NCI-H748 (cell line): ENCODE results near the gene TIMM10.
"Not testable (repeated sequence)": the region's sequence is repeated elsewhere in the genome, so short reads cannot be mapped to it uniquely, and the experiment has no call there.

Source experiments
- DNase-seq: peaks from one replicate; lab custom pipeline; 2025; ENCODE audit not compliant: unreplicated experiment; lab: John Stamatoyannopoulos, UW

TIMM10 gene

DNA sequence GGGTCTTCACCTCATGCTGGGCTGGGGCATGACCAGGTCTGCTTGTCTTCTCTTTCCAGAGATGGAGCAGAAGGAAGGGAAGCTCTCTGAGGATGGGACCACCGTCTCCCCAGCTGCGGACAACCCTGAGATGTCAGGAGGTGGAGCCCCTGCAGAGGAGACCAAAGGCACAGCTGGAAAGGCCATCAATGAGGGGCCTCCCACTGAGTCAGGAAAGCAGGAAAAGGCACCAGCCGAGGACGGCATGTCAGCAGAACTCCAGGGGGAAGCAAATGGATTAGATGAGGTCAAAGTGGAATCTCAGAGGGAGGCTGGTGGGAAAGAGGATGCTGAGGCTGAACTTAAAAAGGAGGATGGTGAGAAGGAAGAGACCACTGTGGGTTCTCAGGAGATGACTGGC lies 12.0 kb upstream of the TIMM10 start:
- no peak for DNase-seq

DNA sequence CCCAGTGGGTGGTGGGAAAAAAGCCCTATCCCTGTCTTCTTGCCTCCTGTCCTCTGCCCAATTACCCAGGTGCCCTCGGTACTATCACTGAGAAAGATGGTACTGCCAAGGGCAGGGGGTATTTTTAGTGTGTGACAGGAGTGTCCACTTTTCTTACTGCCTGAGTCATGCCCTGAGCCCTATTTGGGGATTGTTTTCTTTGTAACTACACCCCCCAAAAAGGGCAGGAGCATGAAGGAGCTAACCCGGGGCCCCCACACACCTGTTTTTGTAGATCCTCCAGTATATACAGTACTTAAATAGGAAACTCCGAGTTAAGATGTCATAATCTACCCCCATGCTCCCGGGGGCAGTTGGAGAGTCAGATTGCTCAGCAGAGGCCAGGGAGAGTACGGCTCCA lies 10.6 kb upstream of the TIMM10 start:
- DNase-seq: no peak

DNA sequence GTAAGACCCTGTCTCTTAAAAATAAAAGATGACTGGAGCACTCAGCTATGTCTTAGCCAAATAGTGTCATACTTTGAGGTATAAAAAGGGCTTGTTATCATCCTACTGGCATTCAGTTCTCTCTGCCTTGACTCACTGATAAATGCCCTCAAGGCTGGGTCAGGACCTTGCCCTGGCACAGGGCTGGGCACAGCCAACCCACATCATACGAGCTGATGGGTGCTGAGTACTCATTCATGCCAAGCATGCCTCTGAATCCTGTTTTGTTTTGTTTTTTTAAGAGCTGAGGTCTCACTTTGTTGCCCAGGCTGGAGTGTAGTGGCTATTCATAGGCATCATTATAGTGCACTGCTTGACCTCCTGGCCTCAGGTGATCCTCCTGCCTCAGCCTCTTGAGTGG lies 8.8 kb upstream of the TIMM10 start:
- no peak for DNase-seq

DNA sequence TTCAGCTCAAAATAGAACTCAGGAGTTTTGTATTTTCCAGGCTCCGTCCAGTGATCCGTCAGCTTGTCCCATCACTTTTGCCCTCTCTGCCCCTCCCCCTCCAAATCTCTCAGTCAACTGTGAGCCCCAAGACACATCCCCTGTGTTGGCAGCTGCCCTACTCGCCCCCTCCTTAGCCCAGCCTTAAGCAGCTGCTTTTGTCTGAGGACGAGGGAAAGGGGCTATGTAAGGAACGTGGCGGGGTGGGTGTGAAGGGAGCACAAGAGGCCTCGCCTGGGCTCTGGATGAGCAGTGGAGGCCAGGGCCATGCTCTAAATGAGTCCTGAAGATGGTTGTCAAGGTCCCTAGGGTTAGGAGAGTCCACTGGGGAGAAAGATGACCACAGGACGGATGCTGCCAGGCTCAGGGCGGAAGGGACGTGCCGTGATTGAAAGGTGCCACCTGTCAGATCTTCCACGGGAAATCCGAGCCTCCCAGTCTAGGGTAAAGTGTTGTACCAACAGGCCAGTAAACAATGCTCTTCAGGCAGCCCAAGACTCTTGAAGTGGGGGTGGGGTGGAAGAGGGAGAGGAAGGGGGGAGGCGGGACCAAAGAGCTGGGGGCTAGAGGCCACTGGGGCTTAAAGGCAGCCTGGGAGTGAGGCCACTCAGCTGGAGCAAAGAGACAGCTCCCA lies 6.5 kb upstream of the TIMM10 start, which contains the start of gene SMTNL1:
TSS of gene SMTNL1 (plus strand) at position 649 of the 673 bp plus-strand sequence. CDS start 5,048 bp downstream, outside the sequence.
- DNase-seq: no peak

DNA sequence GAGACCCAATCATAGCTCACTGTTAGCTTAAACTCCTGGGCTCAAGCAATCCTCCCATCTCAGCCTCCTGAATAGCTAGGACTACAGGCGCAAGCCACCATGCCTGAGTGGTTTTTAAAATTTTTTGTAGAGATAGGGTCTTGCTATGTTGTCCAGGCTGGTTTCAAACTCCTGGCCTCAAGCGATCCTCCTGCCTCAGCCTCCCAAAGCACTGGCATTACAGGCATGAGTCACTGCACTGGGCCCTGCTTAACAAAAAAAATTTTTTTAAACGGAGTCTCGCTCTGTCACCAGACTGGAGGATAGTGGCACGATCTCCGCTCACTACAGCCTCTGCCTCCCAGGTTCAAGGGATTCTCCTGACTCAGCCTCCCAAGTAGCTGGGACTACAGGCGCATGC lies 3.9 kb upstream of the TIMM10 start:
- not testable (repeated sequence) for DNase-seq

DNA sequence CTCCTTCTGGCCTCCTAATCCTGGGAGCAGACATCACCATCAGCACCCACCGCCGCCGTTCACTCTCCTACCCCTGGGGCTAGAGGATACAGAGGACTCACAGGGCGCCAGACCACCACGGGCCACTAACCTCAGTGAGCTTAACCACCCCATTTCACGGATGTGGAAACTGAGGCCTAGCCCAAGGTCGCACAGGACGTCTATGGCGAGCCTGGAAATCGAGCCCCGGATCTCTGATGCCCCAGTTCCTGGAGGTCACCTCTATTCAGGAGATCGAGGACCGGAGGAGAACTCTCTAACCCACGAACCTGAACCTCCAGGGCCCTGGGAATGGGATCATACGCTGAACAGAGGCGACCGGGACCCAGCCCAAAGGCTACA lies 349 bp downstream of the TIMM10 start:
- no peak for DNase-seq

DNA sequence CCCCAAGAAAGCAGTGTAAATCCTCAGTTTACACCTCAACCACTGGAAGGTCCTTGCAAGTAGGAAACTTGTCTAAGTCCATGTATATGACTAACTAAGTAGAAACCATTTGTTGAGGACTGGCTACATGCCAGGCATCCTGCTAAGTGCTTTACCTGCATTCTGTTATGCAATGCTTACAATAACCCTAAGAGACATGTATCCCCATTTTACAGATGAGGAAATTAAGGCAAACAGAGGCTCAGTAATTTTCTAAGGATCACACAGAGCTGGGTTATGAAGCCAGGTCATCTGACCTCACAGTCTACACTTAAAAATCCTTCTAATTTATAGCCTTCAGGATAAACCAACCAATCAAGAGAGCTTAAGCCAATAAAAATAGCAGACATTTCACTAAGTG lies 1.5 kb downstream of the TIMM10 start:
- no peak for DNase-seq

DNA sequence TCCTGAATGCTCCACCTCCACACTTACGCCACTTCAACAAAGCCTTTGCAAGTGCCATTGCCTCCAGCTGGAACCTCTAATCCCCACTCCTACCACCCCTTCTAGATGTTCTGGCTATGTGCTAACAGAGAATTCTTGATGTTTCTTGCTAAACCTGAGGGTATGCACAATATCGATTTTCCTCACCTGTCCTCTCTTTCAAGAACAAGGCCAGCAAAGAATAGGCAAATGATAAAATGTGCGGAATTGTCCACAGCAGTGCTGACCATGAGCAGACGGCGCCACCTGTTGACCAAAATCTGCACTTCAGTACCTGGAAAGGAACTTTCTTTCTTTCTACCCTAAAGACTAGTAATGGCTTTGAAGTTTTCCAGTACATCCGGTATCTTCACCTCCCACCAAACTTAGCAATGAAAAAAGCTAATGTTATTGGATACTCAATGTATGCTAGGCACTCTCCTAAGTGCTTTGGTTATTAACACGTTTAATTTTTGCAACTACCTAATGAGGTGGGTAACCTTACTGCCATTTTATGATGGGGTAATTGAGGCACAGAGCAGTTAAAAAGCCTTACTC lies 3.4 kb downstream of the TIMM10 start:
- peak; percentile 70 for DNase-seq

DNA sequence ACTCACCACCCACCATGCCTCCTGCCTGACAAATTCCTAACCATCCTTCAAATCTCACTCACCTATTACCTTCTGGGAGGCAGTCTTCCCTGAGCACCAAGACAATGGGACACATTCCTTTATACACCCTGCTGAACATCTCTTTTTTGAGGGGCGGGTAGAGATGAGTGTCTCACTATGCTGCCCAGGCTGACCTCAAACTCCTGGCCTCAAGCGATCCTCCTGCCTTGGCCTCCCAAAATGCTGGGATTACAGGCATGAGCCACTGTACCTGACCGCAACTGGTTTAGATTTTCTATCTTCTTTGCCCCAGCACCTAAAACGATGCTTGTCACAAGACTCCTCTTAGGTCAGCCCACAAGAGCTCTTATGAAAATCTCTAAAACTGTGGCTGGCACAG lies 7.1 kb downstream of the TIMM10 start:
- no peak for DNase-seq

DNA sequence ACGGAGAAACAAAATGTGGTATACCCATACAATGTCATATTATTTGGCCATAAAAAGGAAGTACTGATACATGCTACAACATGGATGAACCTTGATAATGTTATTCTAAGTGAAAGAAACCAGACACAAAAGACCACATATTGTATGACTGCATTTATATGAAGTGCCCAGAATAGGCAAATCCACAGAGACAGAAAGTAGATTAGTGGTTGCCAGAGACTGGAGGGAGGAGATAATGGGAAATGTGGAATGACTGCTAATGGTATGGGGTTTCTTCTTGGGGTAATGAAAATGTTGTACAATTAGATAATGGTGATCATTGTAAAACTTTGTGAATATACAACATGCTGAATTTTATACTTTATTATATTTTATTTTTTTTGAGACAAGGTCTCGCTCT lies 9.4 kb downstream of the TIMM10 start:
- DNase-seq: no peak

DNA sequence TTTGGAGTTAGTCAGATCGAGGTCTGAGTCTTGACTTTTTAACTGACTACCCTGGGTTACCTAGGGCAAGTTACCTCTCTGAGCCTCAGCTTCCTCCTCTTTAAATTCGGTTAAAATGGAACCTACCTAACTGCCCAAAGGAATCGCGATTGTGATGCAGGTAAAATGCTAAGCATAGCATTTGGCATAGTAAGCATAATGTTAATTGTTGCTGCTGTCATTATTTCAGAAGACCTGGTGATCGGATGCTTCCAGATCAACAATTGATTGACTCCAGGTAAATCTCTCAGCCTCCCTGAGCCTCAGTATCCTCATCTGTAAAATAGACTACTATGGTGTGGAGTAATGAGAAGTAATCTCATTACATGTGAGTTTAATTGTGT lies 14.5 kb downstream of the TIMM10 start:
- DNase-seq: no peak

DNA sequence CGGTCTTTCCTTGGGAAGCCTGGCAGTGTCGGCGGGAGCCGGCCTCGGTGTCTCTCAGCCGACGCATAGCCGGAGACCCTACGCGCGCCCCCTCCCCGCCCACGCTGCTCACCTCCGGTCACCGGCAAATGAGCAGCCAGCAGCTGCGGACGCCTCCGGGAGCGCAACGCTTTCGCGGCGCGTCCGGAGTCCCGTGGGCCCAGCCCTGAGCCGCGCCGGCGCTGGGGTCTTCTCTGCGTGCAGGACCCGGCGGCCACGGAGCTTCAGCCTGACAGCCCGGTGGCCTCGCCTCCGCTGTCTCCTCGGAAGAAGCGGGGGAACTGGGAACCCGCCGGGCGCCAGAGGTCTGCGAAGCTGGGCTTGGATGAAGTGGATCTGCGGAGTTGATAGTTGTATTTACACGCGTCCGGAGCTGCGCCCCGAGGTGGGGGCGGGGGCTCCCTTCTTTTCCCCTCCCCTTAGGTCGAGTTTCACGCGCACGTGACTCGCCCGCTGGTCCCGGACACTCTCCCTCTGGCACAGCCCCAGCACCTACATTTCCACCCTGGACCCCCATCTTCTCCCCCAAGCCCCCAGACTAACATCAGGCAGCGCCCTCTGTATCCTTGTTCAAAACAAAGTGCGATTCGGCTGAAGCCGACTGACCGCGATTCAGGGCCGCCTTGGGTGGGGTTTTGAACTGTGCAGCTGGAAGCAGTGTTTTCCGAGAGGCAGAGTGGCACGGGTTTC lies 15.1 kb downstream of the TIMM10 start, which contains the start of gene SLC43A1:
TSS of gene SLC43A1 (minus strand) at position 371 of the 729 bp plus-strand sequence. CDS start 1,591 bp downstream, outside the sequence.
- peak; percentile 53 for DNase-seq

DNA sequence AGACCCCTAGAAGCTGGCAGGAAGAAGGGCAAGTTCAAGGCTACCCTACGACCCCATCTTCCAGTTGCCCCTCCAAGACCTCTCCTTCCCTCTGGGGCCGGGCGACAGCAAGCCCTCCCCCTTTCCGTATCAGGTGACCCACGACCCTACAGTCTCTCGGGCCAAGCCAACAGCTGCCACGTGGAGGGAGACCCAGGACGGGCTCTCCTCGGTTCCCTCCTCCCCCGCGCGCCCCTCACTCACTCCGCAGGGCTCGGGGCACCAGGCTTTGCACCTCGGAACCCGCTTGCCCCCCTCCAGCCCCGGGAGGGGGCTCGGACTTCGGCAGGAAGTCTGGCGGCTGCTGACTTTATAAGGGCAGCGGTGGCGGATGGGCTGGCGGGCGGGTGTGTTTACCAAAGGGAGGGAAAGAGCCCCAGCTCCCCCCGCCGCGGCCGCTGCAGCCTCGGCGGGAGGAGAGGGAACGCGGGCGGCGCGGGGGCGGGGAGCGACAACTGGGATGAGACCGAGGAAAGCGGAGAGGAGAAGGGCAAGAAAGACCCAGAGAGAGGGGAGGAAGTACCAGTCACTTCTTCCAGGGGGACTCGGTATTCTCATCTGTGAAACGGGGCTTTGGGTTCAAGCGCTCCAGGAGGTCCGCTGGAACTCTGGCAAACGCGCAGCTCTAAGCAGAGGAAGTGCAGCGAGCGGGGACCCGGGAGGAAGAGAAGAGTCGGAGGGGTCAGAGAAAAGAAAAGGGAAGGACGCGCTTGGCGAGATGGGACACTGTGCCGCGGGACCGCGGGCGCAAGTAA lies 15.8 kb downstream of the TIMM10 start:
- DNase-seq: peak; percentile 59

DNA sequence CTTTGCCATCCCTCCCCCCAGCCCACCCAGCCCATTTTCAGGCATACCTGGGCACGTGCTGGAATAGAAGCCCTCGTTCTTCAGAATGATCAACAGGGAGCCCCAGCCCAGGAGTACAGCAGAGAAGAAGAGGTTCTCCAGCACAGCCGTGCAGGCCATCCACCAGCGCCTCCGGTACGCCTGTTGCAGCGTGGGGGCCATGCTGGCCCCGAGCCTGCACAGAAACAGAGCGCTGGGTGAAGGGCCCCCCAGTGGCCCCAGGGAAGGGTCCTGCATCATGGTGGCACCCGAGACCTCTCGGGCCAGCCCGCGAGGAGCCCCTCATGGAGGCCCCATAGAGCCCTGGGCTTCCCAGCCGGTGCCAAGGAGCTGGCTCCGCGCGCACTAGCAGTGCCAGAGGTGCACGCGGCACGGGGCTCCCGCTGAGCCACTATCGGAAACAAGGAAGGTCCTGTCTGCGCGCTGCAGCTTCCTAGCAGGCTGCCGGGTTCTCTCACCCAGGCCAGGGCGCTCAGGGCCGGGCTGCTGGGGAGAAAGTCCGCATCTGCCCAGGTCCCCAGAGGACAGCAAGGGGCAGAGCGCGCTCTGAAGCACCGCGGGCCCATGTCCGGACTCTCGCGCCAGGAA lies 16.5 kb downstream of the TIMM10 start:
- peak; percentile 53 for DNase-seq

DNA sequence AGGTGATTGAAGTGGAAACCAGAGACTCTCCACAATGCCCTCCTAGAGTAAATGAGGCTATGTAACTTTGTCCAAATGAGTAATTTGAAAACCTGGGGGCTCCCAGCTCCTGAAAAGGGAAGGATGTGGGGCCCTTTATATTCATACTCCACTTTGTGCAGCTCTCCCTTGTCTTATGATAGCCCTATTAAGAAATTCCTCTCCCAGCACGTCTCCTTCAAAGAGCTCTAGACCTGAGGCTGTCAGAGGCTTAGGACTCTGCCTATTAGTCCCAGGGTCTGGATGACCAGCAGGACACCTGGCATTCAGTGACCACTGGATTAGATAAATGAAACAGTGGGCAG lies 17.1 kb downstream of the TIMM10 start:
- DNase-seq: no peak

DNA sequence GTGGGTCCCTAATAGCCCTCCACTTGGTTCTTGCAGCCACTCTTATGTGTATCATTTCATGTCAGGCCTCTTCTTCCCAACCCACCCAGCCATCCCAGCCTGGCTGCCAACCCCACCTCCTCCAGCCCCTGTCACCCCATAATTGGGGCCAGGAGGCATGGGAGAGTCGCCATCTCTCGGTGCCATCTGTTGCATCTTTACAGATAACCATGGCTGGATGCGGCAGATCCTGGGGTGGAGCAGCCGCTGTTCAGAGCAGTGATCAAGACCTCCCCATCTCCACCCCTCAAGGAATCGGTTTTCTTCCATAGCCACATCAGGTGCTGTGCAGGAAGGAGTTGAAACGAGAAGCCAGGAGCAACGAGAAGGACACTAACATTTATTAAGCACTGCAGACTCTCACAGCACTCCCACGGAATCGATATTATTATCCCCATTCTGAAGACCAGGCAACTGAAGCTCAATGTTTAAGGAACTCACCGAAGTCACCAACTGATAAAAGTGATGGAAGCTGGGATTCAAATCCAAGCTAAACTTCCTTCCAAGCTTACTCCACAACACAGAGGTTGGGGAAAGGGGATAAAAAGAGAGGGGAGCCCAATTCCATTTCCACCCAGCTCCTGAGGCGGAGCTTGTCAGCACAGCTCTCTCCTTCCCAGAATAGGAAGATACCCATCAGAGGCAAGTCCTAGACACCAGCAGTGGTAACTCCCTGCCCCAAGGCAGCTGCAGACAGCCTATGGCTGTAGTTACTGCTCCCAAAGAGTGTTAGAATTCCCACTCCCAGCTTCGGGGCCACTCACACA lies 17.7 kb downstream of the TIMM10 start:
- DNase-seq: no peak

DNA sequence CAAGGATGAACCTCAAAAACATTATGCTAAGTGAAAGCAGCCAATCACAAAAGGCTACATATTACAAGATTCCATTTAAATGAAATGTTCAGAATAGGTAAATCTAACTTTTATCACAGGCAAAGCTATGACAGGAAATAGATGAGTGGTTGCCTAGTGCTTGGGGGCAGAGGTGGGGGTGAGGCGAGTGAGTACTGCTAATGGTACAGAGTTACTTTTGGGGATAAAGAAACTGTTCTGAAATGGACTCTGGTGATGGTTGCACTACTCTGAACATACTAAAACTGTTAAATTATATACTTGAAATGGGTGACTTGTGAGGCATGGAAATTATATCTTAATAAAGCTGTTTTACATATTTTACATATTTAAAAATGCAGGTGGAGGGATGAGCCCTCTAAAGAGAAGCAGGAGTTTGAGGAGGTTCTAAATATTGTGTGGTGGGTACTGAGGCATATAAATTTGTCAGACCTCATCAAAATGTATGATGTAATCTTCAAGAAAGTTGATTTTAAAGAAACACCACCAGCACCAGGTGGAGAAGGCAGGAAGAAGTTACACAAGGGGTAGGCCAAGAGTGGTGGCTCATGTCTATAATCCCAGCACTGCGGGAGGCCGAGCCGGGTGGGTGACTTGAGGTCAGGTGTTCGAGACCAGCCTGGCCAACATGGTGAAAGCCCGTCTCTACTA lies 18.7 kb downstream of the TIMM10 start:
- no peak for DNase-seq

DNA sequence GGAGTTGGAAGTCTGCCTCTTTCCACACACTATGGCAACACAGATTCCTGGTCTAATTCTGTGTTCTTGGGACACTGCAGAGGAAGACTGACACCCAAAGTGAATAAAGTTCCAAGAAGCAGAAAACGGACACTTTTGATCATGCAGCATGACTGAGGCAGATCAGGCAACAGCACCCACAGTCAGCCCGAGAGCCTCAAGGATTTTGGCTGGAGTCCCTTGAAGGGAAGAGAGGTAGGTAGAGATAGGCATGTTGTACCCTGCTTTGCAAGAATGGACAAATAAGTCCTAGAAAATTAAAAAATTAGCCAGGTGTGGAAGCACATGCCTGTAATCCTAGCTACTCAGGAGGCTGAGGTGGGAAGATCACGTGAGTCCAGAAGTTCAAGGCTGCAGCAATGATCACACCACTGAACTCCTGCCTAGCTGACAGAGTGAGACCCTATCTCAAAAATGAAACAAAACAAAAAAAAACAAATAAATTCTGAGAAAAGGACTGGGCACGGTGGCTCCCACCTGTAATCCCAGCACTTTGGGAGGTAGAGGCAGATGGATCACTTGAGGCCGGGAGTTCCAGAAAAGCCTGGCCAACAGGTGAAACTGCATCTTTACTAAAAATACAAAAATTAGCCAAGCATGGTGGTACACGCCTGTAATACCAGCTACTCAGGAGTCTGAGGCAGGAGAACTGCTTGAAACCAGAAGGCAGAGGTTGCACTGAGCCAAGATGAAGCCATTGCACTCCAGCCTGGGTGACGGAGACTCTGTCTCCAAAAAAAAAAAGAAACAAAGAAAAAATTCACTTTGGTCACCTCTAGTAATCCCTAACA lies 22.0 kb downstream of the TIMM10 start:
- DNase-seq: no peak

DNA sequence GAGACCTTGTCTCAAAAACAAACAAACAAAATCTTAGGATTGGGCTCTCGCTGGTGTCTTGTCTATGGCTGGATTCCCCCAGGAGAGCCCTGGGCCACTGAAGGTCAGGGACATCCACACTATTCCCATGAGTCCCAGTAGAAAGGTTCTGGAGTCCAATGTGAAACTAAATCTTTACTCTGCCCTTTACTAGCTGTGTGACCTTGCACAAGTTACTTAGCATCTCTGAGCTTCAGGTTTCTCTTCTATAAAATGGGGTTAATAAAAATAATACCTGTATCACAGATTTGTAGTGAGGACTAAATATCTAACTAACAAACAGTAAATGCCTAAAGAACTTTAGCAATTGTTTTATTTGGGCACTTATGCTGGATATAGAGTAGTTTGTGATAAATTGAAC lies 24.0 kb downstream of the TIMM10 start:
- no peak for DNase-seq
